NB4 (cell line): Measurements from ENCODE around the gene AURKA.

Experiments
- MYC ChIP-seq: IDR thresholded peaks from 2 replicates; pipeline ENCODE4 v1.6.1; 2011; ENCODE audit warnings: low read depth, low read length
- POLR2A ChIP-seq: IDR thresholded peaks from 2 replicates; pipeline ENCODE4 v1.6.1; 2011; ENCODE audit warnings: mild to moderate bottlenecking; ENCODE audit not compliant: insufficient read length; ENCODE audit errors: extremely low read depth
- TF ChIP-seq, protein P1 (sequence below): IDR thresholded peaks from 2 replicates; pipeline ENCODE4 v1.6.1; 2011; ENCODE audit warnings: low read depth, low read length
- TF ChIP-seq, protein P2 (sequence below): IDR thresholded peaks from one replicate; pipeline ENCODE4 v1.5.1; 2012; ENCODE audit warnings: low read depth, low read length

GRCh38 chr20:56409521-56409920 is 17.5 kb upstream of the AURKA start:
- TF ChIP-seq, protein P1, sequence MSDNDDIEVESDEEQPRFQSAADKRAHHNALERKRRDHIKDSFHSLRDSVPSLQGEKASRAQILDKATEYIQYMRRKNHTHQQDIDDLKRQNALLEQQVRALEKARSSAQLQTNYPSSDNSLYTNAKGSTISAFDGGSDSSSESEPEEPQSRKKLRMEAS: no peak
- TF ChIP-seq, protein P2, sequence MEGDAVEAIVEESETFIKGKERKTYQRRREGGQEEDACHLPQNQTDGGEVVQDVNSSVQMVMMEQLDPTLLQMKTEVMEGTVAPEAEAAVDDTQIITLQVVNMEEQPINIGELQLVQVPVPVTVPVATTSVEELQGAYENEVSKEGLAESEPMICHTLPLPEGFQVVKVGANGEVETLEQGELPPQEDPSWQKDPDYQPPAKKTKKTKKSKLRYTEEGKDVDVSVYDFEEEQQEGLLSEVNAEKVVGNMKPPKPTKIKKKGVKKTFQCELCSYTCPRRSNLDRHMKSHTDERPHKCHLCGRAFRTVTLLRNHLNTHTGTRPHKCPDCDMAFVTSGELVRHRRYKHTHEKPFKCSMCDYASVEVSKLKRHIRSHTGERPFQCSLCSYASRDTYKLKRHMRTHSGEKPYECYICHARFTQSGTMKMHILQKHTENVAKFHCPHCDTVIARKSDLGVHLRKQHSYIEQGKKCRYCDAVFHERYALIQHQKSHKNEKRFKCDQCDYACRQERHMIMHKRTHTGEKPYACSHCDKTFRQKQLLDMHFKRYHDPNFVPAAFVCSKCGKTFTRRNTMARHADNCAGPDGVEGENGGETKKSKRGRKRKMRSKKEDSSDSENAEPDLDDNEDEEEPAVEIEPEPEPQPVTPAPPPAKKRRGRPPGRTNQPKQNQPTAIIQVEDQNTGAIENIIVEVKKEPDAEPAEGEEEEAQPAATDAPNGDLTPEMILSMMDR: no peak
- TF ChIP-seq POLR2A (no peak), MYC (peak; percentile 17; the same call in 1 of the 2 replicates)
